Prostate gland (tissue), 2 donors: ENCODE measurements around the gene THRAP3. TPM values are rescaled to one million over a fixed set of nuclear protein-coding genes. Genes with fewer than 3 reads are reported as not detected.

Experiments used
- DNase-seq: peaks from one replicate; pipeline ENCODE4 v3.0.0-alpha.2; 2019; ENCODE audit warnings: low spot score
- H3K27ac ChIP-seq, 2 donors: fragments of 200-600 bp; sonication (generic); 2 replicates each; pipeline ENCODE4 v1.5.1; 2017 to 2019
- H3K27me3 ChIP-seq: fragments of 200-600 bp; sonication (generic); replicated peaks from 2 replicates; pipeline ENCODE4 v1.5.1; 2019; ENCODE audit not compliant: insufficient read depth
- H3K36me3 ChIP-seq, 2 donors: fragments of 200-600 bp; sonication (generic); 1 replicate in 1 of 2; 2 replicates in 1 of 2; pipeline versions ENCODE4 v1.5.1 to v1.8.1; 2017 to 2019
- H3K4me1 ChIP-seq: fragments of 200-600 bp; sonication (generic); replicated peaks from 2 replicates; pipeline ENCODE4 v1.5.1; 2019
- H3K4me3 ChIP-seq, 2 donors: fragments of 200-600 bp; sonication (generic); 2 replicates each; pipeline ENCODE4 v1.5.1; 2017 to 2019
- H3K9me3 ChIP-seq: fragments of 200-600 bp; sonication (generic); 2 replicates; pipeline ENCODE4 v1.5.1; 2017
- POLR2A ChIP-seq: fragments of 450-650 bp; IDR thresholded peaks from one replicate; pipeline ENCODE4 v1.6.1; 2016; ENCODE audit warnings: antibody characterized with exemption, mild to moderate bottlenecking
- POLR2AphosphoS5 ChIP-seq: sonication (generic); formaldehyde crosslinking; IDR thresholded peaks from one replicate; pipeline ENCODE4 v1.6.1; 2017; ENCODE audit warnings: antibody characterized with exemption
- WGBS: methylation state at CpG from one replicate; pipeline ENCODE4 v1.1.5; 2018; 5-methylcytosine and 5-hydroxymethylcytosine counted together
- intact Hi-C: fragments of 100-400 bp; cut with DNase I; formaldehyde crosslinking; loops from one replicate; pipeline ENCODE4 v1.14.2; 2022
- total RNA-seq, 2 donors: library from RNA; depleted of rRNA; stranded (reverse); fragments of >200 nt; gene quantifications; one replicate each; pipeline ENCODE4 v1.1.0, GENCODE V29; 2016
- TF ChIP-seq, protein P1 (sequence below), 4 experiments: fragments of 200-600 bp in 2 of 4; fragments of 450-650 bp in 2 of 4; sonication (generic) in 2 of 4; IDR thresholded peaks; 1 replicate in 3 of 4; 2 replicates in 1 of 4; pipeline ENCODE4 v1.5.1; 2016 to 2019; ENCODE audit warnings: antibody characterized with exemption in 4 of 4, mild to moderate bottlenecking in 2 of 4, moderate library complexity in 2 of 4

THRAP3 gene
- total RNA-seq, 2 donors from 2014 or later, result 100 to 123 TPM

DNA sequence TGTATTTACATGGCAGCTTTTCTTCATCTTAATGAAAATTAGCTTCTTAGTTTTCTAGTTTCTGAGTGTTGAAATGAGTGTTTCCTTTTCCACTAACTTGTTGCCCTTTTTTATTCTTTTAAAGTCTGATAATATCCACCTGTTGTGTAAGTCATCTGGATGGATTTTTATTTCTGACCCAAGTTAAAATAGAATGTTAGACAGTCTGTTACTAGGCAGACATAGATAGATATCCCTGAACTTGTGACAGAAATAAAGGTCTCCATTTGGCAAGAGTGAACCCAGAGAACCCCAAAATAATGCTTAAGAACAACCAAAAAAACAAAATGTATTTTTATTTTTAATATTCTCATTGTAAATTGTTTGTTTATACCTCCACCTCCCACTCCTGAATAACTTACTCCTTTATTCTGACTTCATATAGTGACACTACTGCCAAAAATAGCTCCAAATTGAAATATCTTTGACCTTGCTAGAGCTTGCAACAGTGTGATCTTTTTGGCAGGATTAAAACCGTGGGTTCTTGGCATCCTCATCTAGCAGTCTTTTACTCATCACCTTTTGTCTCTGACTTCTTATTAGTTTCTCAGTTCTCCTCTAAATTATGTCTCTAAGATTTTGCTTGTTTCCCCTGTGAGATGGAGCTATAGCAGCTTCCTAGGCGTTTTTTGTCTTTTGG, 55.0 kb downstream of the THRAP3 start:
- WGBS, result 17% methylated on average over 2 of the region's 2 CpGs
- Histone ChIP-seq H3K4me3 (no peak overlapping the region), H3K36me3 (no peaks in the 10 kb centered on the region), H3K27me3 (no peaks in the 10 kb centered on the region), H3K4me1 (peaks cover 7% of the 10 kb centered on the region), H3K27ac (peak overlapping the region; percentile 51 to 72), H3K9me3 (no peaks in the 10 kb centered on the region)
- intact Hi-C loops, result no loop called here
- no peak for DNase-seq
- TF ChIP-seq, protein P1, sequence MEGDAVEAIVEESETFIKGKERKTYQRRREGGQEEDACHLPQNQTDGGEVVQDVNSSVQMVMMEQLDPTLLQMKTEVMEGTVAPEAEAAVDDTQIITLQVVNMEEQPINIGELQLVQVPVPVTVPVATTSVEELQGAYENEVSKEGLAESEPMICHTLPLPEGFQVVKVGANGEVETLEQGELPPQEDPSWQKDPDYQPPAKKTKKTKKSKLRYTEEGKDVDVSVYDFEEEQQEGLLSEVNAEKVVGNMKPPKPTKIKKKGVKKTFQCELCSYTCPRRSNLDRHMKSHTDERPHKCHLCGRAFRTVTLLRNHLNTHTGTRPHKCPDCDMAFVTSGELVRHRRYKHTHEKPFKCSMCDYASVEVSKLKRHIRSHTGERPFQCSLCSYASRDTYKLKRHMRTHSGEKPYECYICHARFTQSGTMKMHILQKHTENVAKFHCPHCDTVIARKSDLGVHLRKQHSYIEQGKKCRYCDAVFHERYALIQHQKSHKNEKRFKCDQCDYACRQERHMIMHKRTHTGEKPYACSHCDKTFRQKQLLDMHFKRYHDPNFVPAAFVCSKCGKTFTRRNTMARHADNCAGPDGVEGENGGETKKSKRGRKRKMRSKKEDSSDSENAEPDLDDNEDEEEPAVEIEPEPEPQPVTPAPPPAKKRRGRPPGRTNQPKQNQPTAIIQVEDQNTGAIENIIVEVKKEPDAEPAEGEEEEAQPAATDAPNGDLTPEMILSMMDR (IDR thresholded peaks at IDR 0.05), result no peak
- TF ChIP-seq POLR2AphosphoS5, result no peak
- no peak for TF ChIP-seq POLR2A

DNA sequence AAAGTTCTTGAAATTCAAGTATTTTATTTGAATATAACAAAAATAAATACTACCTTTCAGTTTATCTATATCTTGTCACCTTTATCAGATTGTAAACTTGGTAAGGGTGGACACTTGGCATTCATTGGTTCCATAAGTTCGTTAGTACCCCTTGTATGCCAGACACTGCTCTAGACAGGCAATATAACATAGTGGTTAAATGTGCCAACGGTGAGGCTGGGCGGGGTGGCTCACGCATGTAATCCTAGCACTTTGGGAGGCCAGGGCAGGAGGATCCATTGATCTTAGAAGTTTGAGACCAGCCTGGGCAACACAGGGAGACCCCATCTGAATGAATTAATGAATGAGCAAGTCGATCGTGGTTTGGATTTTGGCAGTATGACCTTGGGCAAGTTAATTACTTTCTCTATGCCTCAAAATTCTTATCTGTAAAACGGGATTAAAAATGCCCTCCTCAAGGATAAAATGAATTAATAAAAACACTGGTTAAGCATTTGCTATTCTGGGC, 55.6 kb downstream of the THRAP3 start:
- intact Hi-C loops, result loop anchor here (5.0 to 10.0 kb wide), 2 partner anchors 58 to 95 kb away; partner anchors contain the start of gene THRAP3
- peak overlapping the region; percentile 51 to 72 for H3K27ac ChIP-seq
- TF ChIP-seq, protein P1 (IDR thresholded peaks at IDR 0.05), result no peak
- no peak for TF ChIP-seq POLR2A
- TF ChIP-seq POLR2AphosphoS5, result no peak

DNA sequence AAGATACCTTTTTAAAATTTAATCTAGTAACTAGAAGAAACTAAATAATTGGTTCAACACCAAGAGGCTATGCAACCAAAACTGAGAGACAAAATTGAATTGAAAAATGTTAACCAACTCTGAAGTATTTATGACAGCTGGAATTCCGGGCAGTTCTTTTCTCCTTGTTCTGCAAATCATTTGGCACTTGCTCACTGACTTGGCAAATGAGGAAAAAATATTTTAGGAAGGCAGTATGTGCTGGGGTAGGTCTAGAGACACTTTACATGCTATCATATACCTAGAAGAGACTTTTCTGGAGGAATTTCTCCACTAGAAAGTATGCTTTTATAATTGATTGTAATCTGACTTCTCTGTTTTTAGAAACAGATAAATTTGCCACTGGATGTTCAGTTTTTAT, 59.8 kb downstream of the THRAP3 start:
- 5% methylated on average over 1 of the region's 1 CpG for WGBS
- peak overlapping the region; percentile 66 to 72 for H3K27ac ChIP-seq
- DNase-seq, result no peak
- TF ChIP-seq POLR2A (no peak), POLR2AphosphoS5 (no peak)
- TF ChIP-seq, protein P1 (IDR thresholded peaks at IDR 0.05), result no peak
- H3K9me3 ChIP-seq, result no peaks in the 10 kb centered on the region
- no peaks in the 10 kb centered on the region for H3K27me3 ChIP-seq
- peaks cover 7% of the 10 kb centered on the region for H3K4me1 ChIP-seq
- peaks cover 5 to 16% of the 10 kb centered on the region in 2 donors for H3K36me3 ChIP-seq
- intact Hi-C loops, result loop anchor here (2.0 to 10.0 kb wide), 4 partner anchors 62 to 183 kb away; partner anchors contain the start of gene THRAP3
- H3K4me3 ChIP-seq, result no peak overlapping the region

More for the DNA sequence above, 55.6 kb downstream of the THRAP3 start:
- 74% methylated on average over 7 of the region's 7 CpGs for WGBS
- no peak for DNase-seq
- peaks cover 7% of the 10 kb centered on the region for H3K4me1 ChIP-seq
- no peaks in the 10 kb centered on the region for H3K9me3 ChIP-seq
- H3K27me3 ChIP-seq, result no peaks in the 10 kb centered on the region
- no peaks in the 10 kb centered on the region for H3K36me3 ChIP-seq
- H3K4me3 ChIP-seq, result no peak overlapping the region

DNA sequence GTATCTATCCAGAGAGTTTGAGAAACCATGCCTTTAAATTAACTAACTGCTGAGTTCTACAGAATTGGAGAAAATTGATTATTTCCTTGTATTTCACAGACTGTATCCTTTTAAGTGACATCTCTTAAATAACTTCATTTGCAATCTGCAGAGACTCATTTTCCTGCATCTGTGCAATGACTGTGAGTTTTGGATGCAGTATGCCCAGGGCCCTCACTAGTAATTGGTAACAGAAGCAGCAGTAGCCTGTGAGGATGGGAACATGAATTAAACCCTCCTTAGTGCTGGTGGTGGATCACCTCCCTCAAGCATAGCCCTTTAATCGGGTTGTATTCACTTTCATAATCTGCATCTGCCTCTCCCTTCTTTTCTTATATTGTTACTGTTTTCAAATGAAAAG, 60.3 kb downstream of the THRAP3 start:
- no peak overlapping the region for H3K4me3 ChIP-seq
- TF ChIP-seq, protein P1 (IDR thresholded peaks at IDR 0.05), result no peak
- TF ChIP-seq POLR2A, result no peak
- no peak for TF ChIP-seq POLR2AphosphoS5
- H3K36me3 ChIP-seq, result peaks cover 8 to 16% of the 10 kb centered on the region in 2 donors
- no peaks in the 10 kb centered on the region for H3K9me3 ChIP-seq
- no peak for DNase-seq
- 41% methylated on average over 1 of the region's 1 CpG for WGBS
- intact Hi-C loops, result loop anchor here (2.0 to 10.0 kb wide), 4 partner anchors 62 to 184 kb away; partner anchors contain the start of gene THRAP3
- peak overlapping the region; percentile 66 to 72 for H3K27ac ChIP-seq
- no peaks in the 10 kb centered on the region for H3K27me3 ChIP-seq
- H3K4me1 ChIP-seq, result peaks cover 7% of the 10 kb centered on the region
